Measurements from ENCODE around the gene PCDHGA1.

GRCh38 chr5:141490271-141490670 lies 160.0 kb downstream of the PCDHGA1 start:
- TF ChIP-seq CTCF (IDR thresholded peaks at IDR 0.05; ENCODE audit: low read depth, low read length) = no peak
- no peak for TF ChIP-seq EZH2phosphoT487 (IDR thresholded peaks at IDR 0.05; ENCODE audit: low read depth)
